ENCODE measurements around the gene HS1BP3.
A peak's percentile ranks its signal among the peaks of the same experiment; 100 is the strongest.

The HS1BP3 gene

GRCh38 chr2:20635675-20636584 lies 15.0 kb downstream of the HS1BP3 start:
- H3K4me3 ChIP-seq = no peak overlapping the region
- peak overlapping the region in 6 of 21 experiments; percentile 4 to 63 (median 22) for H3K27ac ChIP-seq

- H3K4me3 ChIP-seq = no peak overlapping the region
- peak overlapping the region in 4 of 21 experiments; percentile 27 to 63 (median 36) for H3K27ac ChIP-seq
Observed at GRCh38 chr2:20635113-20635510, 15.8 kb downstream of the HS1BP3 start.

GRCh38 chr2:20634507-20635112 lies 16.3 kb downstream of the HS1BP3 start:
- peak overlapping the region in 5 of 21 experiments; percentile 27 to 63 (median 45) for H3K27ac ChIP-seq
- H3K4me3 ChIP-seq = no peak overlapping the region

- no peak overlapping the region for H3K4me3 ChIP-seq
- peak overlapping the region in 6 of 21 experiments; percentile 4 to 63 (median 44) for H3K27ac ChIP-seq
Observed at GRCh38 chr2:20633794-20634506, 16.9 kb downstream of the HS1BP3 start.

GRCh38 chr2:20633001-20633400 lies 17.9 kb downstream of the HS1BP3 start:
- Histone ChIP-seq H3K4me3 (no peak overlapping the region), H3K27ac (no peak overlapping the region)

GRCh38 chr2:20632446-20632990 lies 18.4 kb downstream of the HS1BP3 start:
- H3K4me3 ChIP-seq = no peak overlapping the region
- no peak overlapping the region for H3K27ac ChIP-seq

- no peak overlapping the region for H3K27ac ChIP-seq
- no peak overlapping the region for H3K4me3 ChIP-seq
Observed at GRCh38 chr2:20631617-20632307, 19.1 kb downstream of the HS1BP3 start.

- Histone ChIP-seq H3K27ac (no peak overlapping the region), H3K4me3 (no peak overlapping the region)
Observed at GRCh38 chr2:20630967-20631366, 19.9 kb downstream of the HS1BP3 start.

- Histone ChIP-seq H3K4me3 (no peak overlapping the region), H3K27ac (no peak overlapping the region)
Observed at GRCh38 chr2:20629581-20630171, 21.2 kb downstream of the HS1BP3 start.

GRCh38 chr2:20629181-20629580 lies 21.7 kb downstream of the HS1BP3 start:
- Histone ChIP-seq H3K27ac (no peak overlapping the region), H3K4me3 (no peak overlapping the region)

- no peak overlapping the region for H3K27ac ChIP-seq
- H3K4me3 ChIP-seq = no peak overlapping the region
Observed at GRCh38 chr2:20627712-20628380, 23.1 kb downstream of the HS1BP3 start.

GRCh38 chr2:20626698-20627513 lies 24.0 kb downstream of the HS1BP3 start:
- Histone ChIP-seq H3K4me3 (no peak overlapping the region), H3K27ac (peak overlapping the region in 2 of 21 experiments; percentile 4 to 33)

GRCh38 chr2:20626392-20626697 lies 24.6 kb downstream of the HS1BP3 start:
- no peak overlapping the region for H3K27ac ChIP-seq
- H3K4me3 ChIP-seq = no peak overlapping the region

GRCh38 chr2:20625491-20626391 lies 25.2 kb downstream of the HS1BP3 start:
- Histone ChIP-seq H3K27ac (no peak overlapping the region), H3K4me3 (no peak overlapping the region)

GRCh38 chr2:20624884-20625485 lies 25.9 kb downstream of the HS1BP3 start:
- Histone ChIP-seq H3K27ac (no peak overlapping the region), H3K4me3 (no peak overlapping the region)

- no peak overlapping the region for H3K27ac ChIP-seq
- no peak overlapping the region for H3K4me3 ChIP-seq
Observed at GRCh38 chr2:20624156-20624883, 26.6 kb downstream of the HS1BP3 start.
